GM23338 (cell line): ENCODE data around the gene MND1.

Experiments
- EZH2 ChIP-seq: fragments of 200-600 bp; sonication (generic); IDR thresholded peaks from one replicate; pipeline ENCODE4 v1.8.0; 2017; ENCODE audit warnings: antibody characterized with exemption, mild to moderate bottlenecking, low read depth; ENCODE audit not compliant: unreplicated experiment
- EZH2phosphoT487 ChIP-seq: fragments of 200-600 bp; sonication (generic); IDR thresholded peaks from one replicate; pipeline ENCODE4 v1.8.1; 2018; ENCODE audit warnings: antibody characterized with exemption; ENCODE audit not compliant: unreplicated experiment
- JUNB ChIP-seq: IDR thresholded peaks from one replicate; pipeline ENCODE4 v1.6.1; 2016; ENCODE audit warnings: antibody characterized with exemption; ENCODE audit not compliant: unreplicated experiment
- POLR2AphosphoS5 ChIP-seq: IDR thresholded peaks from 2 replicates; pipeline ENCODE4 v1.6.1; 2016; ENCODE audit warnings: antibody characterized with exemption, low read depth
- STAT1 ChIP-seq: IDR thresholded peaks from one replicate; pipeline ENCODE4 v1.6.1; 2016; ENCODE audit warnings: antibody characterized with exemption; ENCODE audit not compliant: unreplicated experiment
- ZNF331 ChIP-seq: fragments of 250-450 bp; sonication (Bioruptor Pico); IDR thresholded peaks from 2 replicates; pipeline ENCODE4 v1.5.0; 2020; ENCODE audit warnings: low read depth, mild to moderate bottlenecking, moderate library complexity
- TF ChIP-seq, protein P1 (sequence below), 2 experiments: fragments of 200-600 bp in 1 of 2; sonication (generic) in 1 of 2; conservative IDR thresholded peaks; 2 replicates each; pipeline versions ENCODE4 v1.5.1 to v1.6.1; 2016 to 2017; ENCODE audit warnings: antibody characterized with exemption in 2 of 2, low read depth in 2 of 2, mild to moderate bottlenecking in 2 of 2, moderate library complexity in 1 of 2
- TF ChIP-seq, protein P2 (sequence below): IDR thresholded peaks from one replicate; pipeline ENCODE4 v1.6.1; 2018; ENCODE audit warnings: antibody characterized with exemption; ENCODE audit not compliant: unreplicated experiment

DNA sequence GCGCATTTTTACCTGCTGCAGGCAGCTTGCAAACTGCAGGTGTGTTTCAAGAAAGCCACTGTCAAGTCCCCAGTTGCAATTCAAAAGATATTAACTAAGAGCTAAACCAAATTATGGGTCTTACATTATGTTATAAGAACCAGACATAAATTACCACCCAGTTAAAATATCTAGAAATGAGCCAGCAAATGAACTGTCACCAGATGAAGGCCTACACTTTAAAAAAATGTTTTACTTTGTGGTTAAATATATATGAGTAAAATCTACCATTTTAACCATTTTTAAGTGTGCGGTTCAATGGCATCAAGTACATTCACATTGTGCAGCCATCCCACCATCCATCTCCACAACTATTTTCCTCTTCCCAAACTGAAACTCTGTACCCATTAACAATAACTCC lies 89.7 kb downstream of the MND1 start:
- TF ChIP-seq, protein P1, sequence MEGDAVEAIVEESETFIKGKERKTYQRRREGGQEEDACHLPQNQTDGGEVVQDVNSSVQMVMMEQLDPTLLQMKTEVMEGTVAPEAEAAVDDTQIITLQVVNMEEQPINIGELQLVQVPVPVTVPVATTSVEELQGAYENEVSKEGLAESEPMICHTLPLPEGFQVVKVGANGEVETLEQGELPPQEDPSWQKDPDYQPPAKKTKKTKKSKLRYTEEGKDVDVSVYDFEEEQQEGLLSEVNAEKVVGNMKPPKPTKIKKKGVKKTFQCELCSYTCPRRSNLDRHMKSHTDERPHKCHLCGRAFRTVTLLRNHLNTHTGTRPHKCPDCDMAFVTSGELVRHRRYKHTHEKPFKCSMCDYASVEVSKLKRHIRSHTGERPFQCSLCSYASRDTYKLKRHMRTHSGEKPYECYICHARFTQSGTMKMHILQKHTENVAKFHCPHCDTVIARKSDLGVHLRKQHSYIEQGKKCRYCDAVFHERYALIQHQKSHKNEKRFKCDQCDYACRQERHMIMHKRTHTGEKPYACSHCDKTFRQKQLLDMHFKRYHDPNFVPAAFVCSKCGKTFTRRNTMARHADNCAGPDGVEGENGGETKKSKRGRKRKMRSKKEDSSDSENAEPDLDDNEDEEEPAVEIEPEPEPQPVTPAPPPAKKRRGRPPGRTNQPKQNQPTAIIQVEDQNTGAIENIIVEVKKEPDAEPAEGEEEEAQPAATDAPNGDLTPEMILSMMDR (conservative IDR thresholded peaks at IDR 0.05; ENCODE audit: low read depth in 2 of 2) = no peak
- TF ChIP-seq, protein P2, sequence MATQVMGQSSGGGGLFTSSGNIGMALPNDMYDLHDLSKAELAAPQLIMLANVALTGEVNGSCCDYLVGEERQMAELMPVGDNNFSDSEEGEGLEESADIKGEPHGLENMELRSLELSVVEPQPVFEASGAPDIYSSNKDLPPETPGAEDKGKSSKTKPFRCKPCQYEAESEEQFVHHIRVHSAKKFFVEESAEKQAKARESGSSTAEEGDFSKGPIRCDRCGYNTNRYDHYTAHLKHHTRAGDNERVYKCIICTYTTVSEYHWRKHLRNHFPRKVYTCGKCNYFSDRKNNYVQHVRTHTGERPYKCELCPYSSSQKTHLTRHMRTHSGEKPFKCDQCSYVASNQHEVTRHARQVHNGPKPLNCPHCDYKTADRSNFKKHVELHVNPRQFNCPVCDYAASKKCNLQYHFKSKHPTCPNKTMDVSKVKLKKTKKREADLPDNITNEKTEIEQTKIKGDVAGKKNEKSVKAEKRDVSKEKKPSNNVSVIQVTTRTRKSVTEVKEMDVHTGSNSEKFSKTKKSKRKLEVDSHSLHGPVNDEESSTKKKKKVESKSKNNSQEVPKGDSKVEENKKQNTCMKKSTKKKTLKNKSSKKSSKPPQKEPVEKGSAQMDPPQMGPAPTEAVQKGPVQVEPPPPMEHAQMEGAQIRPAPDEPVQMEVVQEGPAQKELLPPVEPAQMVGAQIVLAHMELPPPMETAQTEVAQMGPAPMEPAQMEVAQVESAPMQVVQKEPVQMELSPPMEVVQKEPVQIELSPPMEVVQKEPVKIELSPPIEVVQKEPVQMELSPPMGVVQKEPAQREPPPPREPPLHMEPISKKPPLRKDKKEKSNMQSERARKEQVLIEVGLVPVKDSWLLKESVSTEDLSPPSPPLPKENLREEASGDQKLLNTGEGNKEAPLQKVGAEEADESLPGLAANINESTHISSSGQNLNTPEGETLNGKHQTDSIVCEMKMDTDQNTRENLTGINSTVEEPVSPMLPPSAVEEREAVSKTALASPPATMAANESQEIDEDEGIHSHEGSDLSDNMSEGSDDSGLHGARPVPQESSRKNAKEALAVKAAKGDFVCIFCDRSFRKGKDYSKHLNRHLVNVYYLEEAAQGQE = no peak
- no peak for TF ChIP-seq ZNF331 (CRISPR knock-in tag)
- TF ChIP-seq EZH2 = no peak
- no peak for TF ChIP-seq EZH2phosphoT487
- no peak for TF ChIP-seq POLR2AphosphoS5
- TF ChIP-seq JUNB = no peak
- TF ChIP-seq STAT1 = no peak
